ENCODE data around the gene GIT2.
"Not testable (repeated sequence)": the region's sequence is repeated elsewhere in the genome, so short reads cannot be mapped to it uniquely, and the experiment has no call there.

DNA sequence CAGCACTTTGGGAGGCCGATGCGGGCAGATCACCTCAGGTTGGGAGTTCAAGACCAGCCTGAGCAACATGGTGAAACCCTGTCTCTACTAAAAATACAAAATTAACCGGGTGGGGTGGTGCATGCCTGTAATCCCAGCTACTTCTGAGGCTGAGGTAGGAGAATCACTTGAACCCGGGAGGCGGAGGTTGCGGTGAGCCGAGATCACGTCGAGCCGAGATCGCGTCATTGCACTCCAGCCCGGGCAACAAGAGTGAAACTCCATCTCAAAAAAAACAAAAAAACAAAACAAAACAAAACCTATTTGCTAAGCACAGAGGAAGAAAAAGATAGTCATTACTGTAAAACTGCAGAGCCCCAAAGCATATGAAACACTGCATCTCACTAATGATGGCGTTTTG lies 66.8 kb downstream of the GIT2 start:
- TF ChIP-seq POLR2A, CTCF, POLR2AphosphoS5, EP300 (IDR thresholded peaks at IDR 0.05): not testable (repeated sequence)
